Transverse colon (tissue), 4 donors: Measurements from ENCODE around the gene CANT1. TPM values are rescaled to one million over a fixed set of nuclear protein-coding genes. Genes with fewer than 3 reads are reported as not detected.

Experiments used
- DNase-seq: peaks from one replicate; pipeline ENCODE4 v3.0.0-alpha.2; 2019
- H3K27ac ChIP-seq, 4 donors: fragments of 200-600 bp; sonication (generic); 2 replicates each; pipeline ENCODE4 v1.5.1; 2016 to 2018; ENCODE audit warnings: inconsistent platforms in 4 of 4
- H3K27me3 ChIP-seq: fragments of 200-600 bp; sonication (generic); 2 replicates; pipeline ENCODE4 v1.5.1; 2017; ENCODE audit warnings: inconsistent platforms
- H3K36me3 ChIP-seq, 4 donors: fragments of 200-600 bp; sonication (generic); 2 replicates each; pipeline ENCODE4 v1.5.1; 2017 to 2019; ENCODE audit warnings: inconsistent platforms in 4 of 4
- H3K4me1 ChIP-seq, 4 donors: fragments of 200-600 bp; sonication (generic); 2 replicates each; pipeline ENCODE4 v1.5.1; 2017 to 2020; ENCODE audit warnings: inconsistent platforms in 4 of 4
- H3K4me3 ChIP-seq, 4 donors: fragments of 200-600 bp; sonication (generic); 1 replicate in 1 of 4; 2 replicates in 3 of 4; pipeline versions ENCODE4 v1.5.1 to v1.6.1; 2017 to 2019; ENCODE audit warnings: inconsistent platforms in 4 of 4
- H3K9me3 ChIP-seq, 2 donors: fragments of 200-600 bp; sonication (generic); 2 replicates each; pipeline ENCODE4 v1.5.1; 2017 to 2019; ENCODE audit warnings: inconsistent platforms in 2 of 2
- EP300 ChIP-seq: sonication (generic); formaldehyde crosslinking; IDR thresholded peaks from one replicate; pipeline ENCODE4 v1.6.1; 2017; ENCODE audit warnings: antibody characterized with exemption, low read depth
- POLR2A ChIP-seq: fragments of 450-650 bp; IDR thresholded peaks from one replicate; pipeline ENCODE4 v1.6.1; 2016; ENCODE audit warnings: antibody characterized with exemption, mild to moderate bottlenecking, moderate library complexity
- POLR2AphosphoS5 ChIP-seq, 3 donors: sonication (generic); formaldehyde crosslinking; IDR thresholded peaks; one replicate each; pipeline ENCODE4 v1.6.1; 2016; ENCODE audit warnings: antibody characterized with exemption in 3 of 3
- WGBS, 2 donors: methylation state at CpG; one replicate each; pipeline ENCODE4 v1.1.5; 2018; ENCODE audit warnings: low coverage in 1 of 2; 5-methylcytosine and 5-hydroxymethylcytosine counted together
- in situ Hi-C, 4 donors: fragments of 200-750 bp; cut with MboI; loops; one replicate each; pipeline versions ENCODE4 v1.15.0 to v1.15.1; 2017; ENCODE audit warnings: low sequenced_read_pairs in 3 of 4, low pct_ligation_motif_present in 1 of 4, low pct_unique_long_range_greater_than_20kb in 1 of 4
- intact Hi-C: fragments of 100-400 bp; cut with DNase I; formaldehyde crosslinking; loops from one replicate; pipeline ENCODE4 v1.15.1; 2023; ENCODE audit warnings: low total_unique reads
- total RNA-seq, 4 donors: library from RNA; depleted of rRNA; stranded (reverse); fragments of >200 nt; gene quantifications; one replicate each; pipeline ENCODE4 v1.1.0, GENCODE V29; 2016
- TF ChIP-seq, protein P1 (sequence below), 5 experiments: fragments of 200-600 bp in 3 of 5; fragments of 450-650 bp in 2 of 5; sonication (generic) in 3 of 5; IDR thresholded peaks; 1 replicate in 2 of 5; 2 replicates in 3 of 5; pipeline ENCODE4 v1.5.1; 2016 to 2017; ENCODE audit warnings: antibody characterized with exemption in 5 of 5, inconsistent platforms in 3 of 5, mild to moderate bottlenecking in 2 of 5, moderate library complexity in 1 of 5

CANT1 gene
- total RNA-seq, 4 donors from 2014 or later, result 89.4 to 231 (median 138) TPM

DNA sequence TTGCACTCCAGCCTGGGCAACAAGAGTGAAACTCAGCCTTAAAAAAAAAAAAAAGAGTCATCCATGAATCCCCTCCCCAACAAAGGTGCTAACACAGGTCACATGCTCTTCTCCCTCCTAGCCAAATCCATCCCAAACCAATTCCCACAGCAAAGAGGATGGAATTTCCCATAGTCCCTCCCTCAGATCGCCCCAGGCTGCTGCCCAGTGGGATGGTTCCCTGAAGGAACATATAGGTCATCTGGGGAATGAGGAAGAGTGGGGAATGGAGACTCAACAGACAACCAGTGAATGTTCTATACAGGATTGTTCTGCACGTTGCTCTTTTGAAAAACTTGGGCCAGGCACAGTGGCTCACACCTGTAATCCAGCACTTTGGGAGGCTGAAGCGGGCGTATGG, 48.0 kb downstream of the CANT1 start:
- intact Hi-C loops, result no loop called here
- no peak for DNase-seq

DNA sequence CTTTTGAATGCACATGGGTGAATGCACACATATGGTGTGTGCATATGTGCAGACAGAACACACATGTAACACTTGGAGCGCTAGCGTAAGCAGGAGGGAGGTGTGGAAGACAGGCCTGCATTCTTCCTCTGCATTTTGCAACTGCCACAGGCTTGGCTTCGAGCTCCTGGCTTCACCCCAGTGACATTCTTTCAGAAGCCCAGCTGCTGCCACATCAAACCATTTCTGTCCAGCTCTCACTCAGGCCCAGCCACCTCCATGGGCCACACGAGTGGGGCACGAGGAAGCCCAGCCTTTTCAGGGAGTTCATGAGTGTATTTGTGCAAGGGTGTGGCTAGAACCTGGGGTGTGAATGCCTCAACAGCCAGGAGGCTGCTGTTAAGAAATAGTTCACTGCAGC, 48.6 kb downstream of the CANT1 start:
- TF ChIP-seq EP300, result no peak
- TF ChIP-seq POLR2AphosphoS5 (IDR thresholded peaks at IDR 0.05), result no peak
- no peak for TF ChIP-seq POLR2A
- TF ChIP-seq, protein P1, sequence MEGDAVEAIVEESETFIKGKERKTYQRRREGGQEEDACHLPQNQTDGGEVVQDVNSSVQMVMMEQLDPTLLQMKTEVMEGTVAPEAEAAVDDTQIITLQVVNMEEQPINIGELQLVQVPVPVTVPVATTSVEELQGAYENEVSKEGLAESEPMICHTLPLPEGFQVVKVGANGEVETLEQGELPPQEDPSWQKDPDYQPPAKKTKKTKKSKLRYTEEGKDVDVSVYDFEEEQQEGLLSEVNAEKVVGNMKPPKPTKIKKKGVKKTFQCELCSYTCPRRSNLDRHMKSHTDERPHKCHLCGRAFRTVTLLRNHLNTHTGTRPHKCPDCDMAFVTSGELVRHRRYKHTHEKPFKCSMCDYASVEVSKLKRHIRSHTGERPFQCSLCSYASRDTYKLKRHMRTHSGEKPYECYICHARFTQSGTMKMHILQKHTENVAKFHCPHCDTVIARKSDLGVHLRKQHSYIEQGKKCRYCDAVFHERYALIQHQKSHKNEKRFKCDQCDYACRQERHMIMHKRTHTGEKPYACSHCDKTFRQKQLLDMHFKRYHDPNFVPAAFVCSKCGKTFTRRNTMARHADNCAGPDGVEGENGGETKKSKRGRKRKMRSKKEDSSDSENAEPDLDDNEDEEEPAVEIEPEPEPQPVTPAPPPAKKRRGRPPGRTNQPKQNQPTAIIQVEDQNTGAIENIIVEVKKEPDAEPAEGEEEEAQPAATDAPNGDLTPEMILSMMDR (IDR thresholded peaks at IDR 0.05), result no peak
- Histone ChIP-seq H3K27me3 (no peaks in the 10 kb centered on the region), H3K27ac (peak overlapping the region in 3 of 4 donors; percentile 16 to 48 (median 23)), H3K36me3 (no peaks in the 10 kb centered on the region), H3K9me3 (no peaks in the 10 kb centered on the region), H3K4me1 (peaks cover 0 to 18% (median 9%) of the 10 kb centered on the region in 4 donors), H3K4me3 (no peak overlapping the region)
- in situ Hi-C loops (no loop called here), intact Hi-C loops (no loop called here)
- 41 to 73% methylated on average over 2 to 5 of the region's 5 CpGs for WGBS, 2 donors
- DNase-seq, result peak; percentile 22

More for the DNA sequence above, 48.0 kb downstream of the CANT1 start:
- in situ Hi-C loops, result no loop called here
- 67 to 91% methylated on average over 1 to 4 of the region's 4 CpGs for WGBS, 2 donors
- H3K27me3 ChIP-seq, result no peaks in the 10 kb centered on the region
- peaks cover 0 to 18% (median 9%) of the 10 kb centered on the region in 4 donors for H3K4me1 ChIP-seq
- TF ChIP-seq POLR2A (no peak), EP300 (no peak), POLR2AphosphoS5 (IDR thresholded peaks at IDR 0.05) (no peak)
- TF ChIP-seq, protein P1 (IDR thresholded peaks at IDR 0.05), result no peak
- H3K27ac ChIP-seq, result peak overlapping the region in 3 of 4 donors; percentile 16 to 48 (median 23)
- H3K9me3 ChIP-seq, result no peaks in the 10 kb centered on the region
- H3K4me3 ChIP-seq, result no peak overlapping the region
- H3K36me3 ChIP-seq, result no peaks in the 10 kb centered on the region

DNA sequence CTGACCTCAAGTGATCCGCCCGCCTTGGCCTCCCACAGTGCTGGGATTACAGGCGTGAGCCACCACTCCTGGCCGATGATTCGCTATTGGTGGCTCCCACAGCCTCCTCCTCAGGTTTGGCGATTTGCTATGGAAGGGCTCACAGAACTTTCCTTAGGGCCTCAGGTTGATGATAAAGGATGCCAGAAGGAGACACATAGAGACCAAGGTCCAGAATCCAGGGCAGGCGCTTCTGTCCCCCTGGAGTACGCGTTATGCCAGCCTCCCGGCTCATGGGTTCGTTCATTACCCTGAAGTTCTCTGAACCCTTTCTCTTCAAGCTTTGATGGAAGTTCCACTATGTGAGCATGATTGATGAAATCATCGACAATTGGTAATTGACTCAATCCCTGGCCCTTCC, 49.8 kb downstream of the CANT1 start:
- in situ Hi-C loops (loop anchor here in 1 of 4 donors (5.0 kb wide), 1 partner anchor 98 kb away; no protein-coding TSS in a partner anchor), intact Hi-C loops (no loop called here)
- TF ChIP-seq POLR2AphosphoS5 (IDR thresholded peaks at IDR 0.05) (no peak), EP300 (no peak), POLR2A (no peak)
- TF ChIP-seq, protein P1 (IDR thresholded peaks at IDR 0.05), result no peak
- WGBS, 2 donors, result 77 to 96% methylated on average over 4 to 12 of the region's 12 CpGs
- H3K4me1 ChIP-seq, result peaks cover 0 to 18% (median 7%) of the 10 kb centered on the region in 4 donors
- no peaks in the 10 kb centered on the region for H3K9me3 ChIP-seq
- H3K27ac ChIP-seq, result no peak overlapping the region
- no peak overlapping the region for H3K4me3 ChIP-seq
- no peaks in the 10 kb centered on the region for H3K36me3 ChIP-seq
- DNase-seq, result no peak
- H3K27me3 ChIP-seq, result no peaks in the 10 kb centered on the region

DNA sequence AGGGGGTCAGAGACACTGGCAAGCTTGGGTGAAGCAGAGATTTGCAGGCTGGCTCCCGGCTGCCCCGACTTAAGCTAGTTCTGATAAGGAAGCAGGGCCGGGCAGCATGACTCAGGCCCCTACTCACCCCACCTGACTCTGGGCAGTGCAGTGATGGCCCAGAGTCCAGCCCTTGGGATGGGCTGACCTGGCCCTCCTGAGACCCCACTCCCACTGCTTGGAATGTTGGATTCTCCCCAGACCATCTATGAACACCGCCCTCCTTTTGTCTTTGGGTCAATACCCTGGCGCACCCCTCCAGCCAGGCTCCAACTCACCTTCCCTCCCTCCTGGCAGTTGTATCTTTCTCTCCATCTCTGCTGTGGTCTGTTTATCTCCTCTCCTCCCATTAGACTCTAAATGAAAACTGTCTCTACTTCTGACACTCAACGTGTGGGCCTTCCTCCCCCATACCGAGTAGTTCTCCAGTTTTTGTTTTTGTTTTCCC, 50.9 kb downstream of the CANT1 start:
- Histone ChIP-seq H3K27me3 (no peaks in the 10 kb centered on the region), H3K9me3 (no peaks in the 10 kb centered on the region), H3K4me1 (peaks cover 0 to 18% (median 6%) of the 10 kb centered on the region in 4 donors), H3K27ac (no peak overlapping the region), H3K4me3 (no peak overlapping the region), H3K36me3 (no peaks in the 10 kb centered on the region)
- TF ChIP-seq POLR2A (no peak), POLR2AphosphoS5 (IDR thresholded peaks at IDR 0.05) (no peak), EP300 (no peak)
- TF ChIP-seq, protein P1 (IDR thresholded peaks at IDR 0.05), result no peak
- DNase-seq, result peak; percentile 32
- intact Hi-C loops (no loop called here), in situ Hi-C loops (loop anchor here in 1 of 4 donors (5.0 kb wide), 1 partner anchor 96 kb away; no protein-coding TSS in a partner anchor)
- 61 to 83% methylated on average over 4 to 7 of the region's 7 CpGs for WGBS, 2 donors
